Measurements from ENCODE around the gene KIF26A.

DNA sequence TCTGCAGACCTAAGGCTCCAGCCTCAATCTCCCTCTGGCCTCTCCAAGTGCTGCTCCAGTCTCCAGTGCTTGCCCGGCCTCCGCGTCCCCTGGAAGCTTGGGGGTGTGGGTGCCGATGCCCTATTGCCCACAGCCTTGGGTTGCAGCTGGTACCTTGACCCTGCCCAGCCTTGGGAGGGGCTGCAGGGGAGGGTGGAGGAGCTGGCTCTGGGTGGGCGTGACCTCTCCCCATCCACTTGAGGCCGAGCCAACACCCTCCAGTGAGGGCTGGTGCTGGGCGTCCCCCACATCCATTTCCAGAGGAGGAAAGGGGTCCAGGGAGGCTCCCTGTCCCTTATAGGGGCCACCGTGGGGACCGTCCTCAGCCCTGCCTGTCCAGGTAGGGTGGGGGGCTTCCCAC is 24.1 kb downstream of the KIF26A start:
- TF ChIP-seq, protein P1, sequence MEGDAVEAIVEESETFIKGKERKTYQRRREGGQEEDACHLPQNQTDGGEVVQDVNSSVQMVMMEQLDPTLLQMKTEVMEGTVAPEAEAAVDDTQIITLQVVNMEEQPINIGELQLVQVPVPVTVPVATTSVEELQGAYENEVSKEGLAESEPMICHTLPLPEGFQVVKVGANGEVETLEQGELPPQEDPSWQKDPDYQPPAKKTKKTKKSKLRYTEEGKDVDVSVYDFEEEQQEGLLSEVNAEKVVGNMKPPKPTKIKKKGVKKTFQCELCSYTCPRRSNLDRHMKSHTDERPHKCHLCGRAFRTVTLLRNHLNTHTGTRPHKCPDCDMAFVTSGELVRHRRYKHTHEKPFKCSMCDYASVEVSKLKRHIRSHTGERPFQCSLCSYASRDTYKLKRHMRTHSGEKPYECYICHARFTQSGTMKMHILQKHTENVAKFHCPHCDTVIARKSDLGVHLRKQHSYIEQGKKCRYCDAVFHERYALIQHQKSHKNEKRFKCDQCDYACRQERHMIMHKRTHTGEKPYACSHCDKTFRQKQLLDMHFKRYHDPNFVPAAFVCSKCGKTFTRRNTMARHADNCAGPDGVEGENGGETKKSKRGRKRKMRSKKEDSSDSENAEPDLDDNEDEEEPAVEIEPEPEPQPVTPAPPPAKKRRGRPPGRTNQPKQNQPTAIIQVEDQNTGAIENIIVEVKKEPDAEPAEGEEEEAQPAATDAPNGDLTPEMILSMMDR (IDR thresholded peaks at IDR 0.05) = no peak
- TF ChIP-seq POLR2A (IDR thresholded peaks at IDR 0.05) = no peak
